ENCODE data around the gene BMS1. TPM values are rescaled to one million over a fixed set of nuclear protein-coding genes. Genes with fewer than 3 reads are reported as not detected.
"Not testable (repeated sequence)": the region's sequence is repeated elsewhere in the genome, so short reads cannot be mapped to it uniquely, and the experiment has no call there.

BMS1 gene
- total RNA-seq, 1 donor from 2014 or later: 24.6 TPM

- intact Hi-C loops (cut with micrococcal nuclease): no loop called here
- Mint-ChIP-seq H3K27ac (no peak overlapping the region), H3K4me3 (no peak overlapping the region), H3K4me1 (peaks cover 7% of the 10 kb centered on the region), H3K9me3 (peaks cover 10% of the 10 kb centered on the region), H3K36me3 (ENCODE audit: low read depth) (peaks cover 87% of the 10 kb centered on the region), H3K27me3 (no peaks in the 10 kb centered on the region)
- ATAC-seq (ENCODE audit: low read depth) (no peak), DNase-seq (no peak)
- TF ChIP-seq CTCF (IDR thresholded peaks at IDR 0.05): no peak
- POLR2A ChIA-PET: no interaction called here
- CTCF ChIA-PET: no interaction called here
Observed at GRCh38 chr10:42809676-42810075, 27.1 kb downstream of the BMS1 start.

- ATAC-seq (ENCODE audit: low read depth) (no peak), DNase-seq (no peak)
- peaks cover 88% of the 10 kb centered on the region for H3K36me3 Mint-ChIP-seq (ENCODE audit: low read depth)
- intact Hi-C loops (cut with micrococcal nuclease): no loop called here
- H3K4me1 Mint-ChIP-seq: peaks cover 7% of the 10 kb centered on the region
- H3K4me3 Mint-ChIP-seq: no peak overlapping the region
- no peak overlapping the region for H3K27ac Mint-ChIP-seq
- CTCF ChIA-PET: no interaction called here
- TF ChIP-seq CTCF (IDR thresholded peaks at IDR 0.05): no peak
- peaks cover 10% of the 10 kb centered on the region for H3K9me3 Mint-ChIP-seq
- H3K27me3 Mint-ChIP-seq: no peaks in the 10 kb centered on the region
- POLR2A ChIA-PET: no interaction called here
Observed at GRCh38 chr10:42812028-42812427, 29.4 kb downstream of the BMS1 start.

- H3K27ac Mint-ChIP-seq; H3K4me1 Mint-ChIP-seq; ATAC-seq (ENCODE audit: low read depth); H3K4me3 Mint-ChIP-seq; intact Hi-C loops (cut with micrococcal nuclease); DNase-seq; H3K9me3 Mint-ChIP-seq; POLR2A ChIA-PET; CTCF ChIA-PET; H3K27me3 Mint-ChIP-seq: not testable (repeated sequence)
- peaks cover 91% of the 10 kb centered on the region for H3K36me3 Mint-ChIP-seq (ENCODE audit: low read depth)
Observed at GRCh38 chr10:42813989-42814687, 31.5 kb downstream of the BMS1 start.

DNA sequence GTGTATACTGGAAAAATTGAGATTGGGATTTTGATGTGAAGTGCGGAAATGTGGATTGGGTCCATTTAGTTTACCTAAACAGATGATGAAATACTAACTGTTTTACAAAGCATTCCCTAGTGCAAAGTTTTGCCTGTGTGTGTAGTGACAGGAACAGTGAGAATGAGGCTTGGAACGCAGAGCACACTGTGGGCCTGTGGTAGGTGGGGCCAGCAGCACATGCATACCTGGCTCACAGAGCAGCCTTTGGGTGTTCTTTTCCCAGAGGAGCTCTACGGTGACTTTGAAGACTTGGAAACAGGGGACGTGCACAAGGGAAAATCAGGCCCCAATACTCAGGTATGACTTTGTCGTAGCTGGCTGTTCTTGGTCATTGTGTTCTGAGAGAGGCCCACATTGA, 33.7 kb downstream of the BMS1 start:
- H3K4me1 Mint-ChIP-seq; H3K27ac Mint-ChIP-seq; H3K4me3 Mint-ChIP-seq; H3K27me3 Mint-ChIP-seq; CTCF ChIA-PET; ATAC-seq (ENCODE audit: low read depth); DNase-seq; POLR2A ChIA-PET; H3K9me3 Mint-ChIP-seq; intact Hi-C loops (cut with micrococcal nuclease): not testable (repeated sequence)
- H3K36me3 Mint-ChIP-seq (ENCODE audit: low read depth): peaks cover 92% of the 10 kb centered on the region

GRCh38 chr10:42816912-42817311, 34.3 kb downstream of the BMS1 start:
- POLR2A ChIA-PET: no interaction called here
- Mint-ChIP-seq H3K9me3 (peaks cover 10% of the 10 kb centered on the region), H3K27me3 (no peaks in the 10 kb centered on the region), H3K27ac (no peak overlapping the region), H3K4me3 (no peak overlapping the region), H3K4me1 (no peaks in the 10 kb centered on the region), H3K36me3 (ENCODE audit: low read depth) (peaks cover 93% of the 10 kb centered on the region)
- intact Hi-C loops (cut with micrococcal nuclease): no loop called here
- TF ChIP-seq CTCF (IDR thresholded peaks at IDR 0.05): no peak
- CTCF ChIA-PET: no interaction called here
- DNase-seq (no peak), ATAC-seq (ENCODE audit: low read depth) (no peak)

DNA sequence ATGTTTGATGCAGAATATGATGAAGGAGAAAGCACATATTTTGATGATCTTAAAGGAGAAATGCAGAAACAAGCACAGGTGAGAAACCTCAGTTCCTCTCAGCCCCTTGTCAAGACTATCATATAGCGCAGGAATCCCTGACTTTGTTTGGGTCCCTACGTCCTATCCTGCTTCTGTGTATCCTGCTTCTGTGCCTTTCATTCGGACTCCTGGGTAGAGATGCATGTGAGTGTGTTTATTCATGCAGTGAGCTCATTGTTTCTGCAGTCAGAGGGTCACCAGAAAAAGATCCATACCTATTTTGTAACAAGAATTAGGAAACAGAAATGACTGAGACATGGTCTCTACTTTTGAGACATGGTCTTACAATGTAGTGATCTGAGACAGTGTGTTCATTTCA, 34.8 kb downstream of the BMS1 start:
- POLR2A ChIA-PET; intact Hi-C loops (cut with micrococcal nuclease); CTCF ChIA-PET; H3K27ac Mint-ChIP-seq; H3K27me3 Mint-ChIP-seq; DNase-seq; H3K4me1 Mint-ChIP-seq; H3K9me3 Mint-ChIP-seq; ATAC-seq (ENCODE audit: low read depth); H3K4me3 Mint-ChIP-seq: not testable (repeated sequence)
- H3K36me3 Mint-ChIP-seq (ENCODE audit: low read depth): peaks cover 91% of the 10 kb centered on the region

- peaks cover 94% of the 10 kb centered on the region for H3K36me3 Mint-ChIP-seq (ENCODE audit: low read depth)
- H3K27ac Mint-ChIP-seq; POLR2A ChIA-PET; H3K4me1 Mint-ChIP-seq; ATAC-seq (ENCODE audit: low read depth); H3K9me3 Mint-ChIP-seq; CTCF ChIA-PET; DNase-seq; intact Hi-C loops (cut with micrococcal nuclease); H3K4me3 Mint-ChIP-seq; H3K27me3 Mint-ChIP-seq: not testable (repeated sequence)
Observed at GRCh38 chr10:42826759-42827158, 44.2 kb downstream of the BMS1 start.
